IPS-18c (cell line): ENCODE data around the gene ZNF592.
"Not testable (repeated sequence)": the region's sequence is repeated elsewhere in the genome, so short reads cannot be mapped to it uniquely, and the experiment has no call there.

Experiments
- H3K4me3 ChIP-seq: 2 replicates; pipeline ENCODE4 v1.7.0; 2013; ENCODE audit warnings: low read depth, mild to moderate bottlenecking, low read length, moderate library complexity; ENCODE audit not compliant: insufficient read depth
- H3K9me3 ChIP-seq: one replicate; pipeline ENCODE4 v1.6.1; 2013; ENCODE audit warnings: mild to moderate bottlenecking, low read length, moderate library complexity; ENCODE audit not compliant: control insufficient read depth, insufficient read depth

Gene ZNF592

GRCh38 chr15:84737005-84737404 is 11.4 kb upstream of the ZNF592 start:
- Histone ChIP-seq H3K9me3 (no peaks in the 10 kb centered on the region), H3K4me3 (no peak overlapping the region)

GRCh38 chr15:84740691-84741090 is 7.7 kb upstream of the ZNF592 start:
- no peaks in the 10 kb centered on the region for H3K9me3 ChIP-seq
- no peak overlapping the region for H3K4me3 ChIP-seq

GRCh38 chr15:84741121-84741520 is 7.3 kb upstream of the ZNF592 start:
- no peaks in the 10 kb centered on the region for H3K9me3 ChIP-seq

GRCh38 chr15:84747416-84748273 is 747 bp upstream of the ZNF592 start:
- Histone ChIP-seq H3K4me3 (peak overlapping the region; percentile 59), H3K9me3 (no peaks in the 10 kb centered on the region)

More at GRCh38 chr15:84741121-84741520, 7.3 kb upstream of the ZNF592 start:
- no peak overlapping the region for H3K4me3 ChIP-seq

- Histone ChIP-seq H3K4me3 (peak overlapping the region; percentile 83), H3K9me3 (no peaks in the 10 kb centered on the region)
Observed at GRCh38 chr15:84749111-84749991, 959 bp downstream of the ZNF592 start.

GRCh38 chr15:84750583-84751092 is 2.2 kb downstream of the ZNF592 start:
- Histone ChIP-seq H3K9me3 (no peaks in the 10 kb centered on the region), H3K4me3 (no peak overlapping the region)

- not testable (repeated sequence) for H3K4me3 ChIP-seq, H3K9me3 ChIP-seq
Observed at GRCh38 chr15:84751721-84752120, 3.3 kb downstream of the ZNF592 start.

GRCh38 chr15:84752195-84752594 is 3.8 kb downstream of the ZNF592 start:
- H3K4me3 ChIP-seq = no peak overlapping the region
- H3K9me3 ChIP-seq = no peaks in the 10 kb centered on the region

- H3K4me3 ChIP-seq = no peak overlapping the region
Observed at GRCh38 chr15:84752700-84753099, 4.3 kb downstream of the ZNF592 start.

GRCh38 chr15:84754889-84755288 is 6.5 kb downstream of the ZNF592 start:
- not testable (repeated sequence) for H3K9me3 ChIP-seq, H3K4me3 ChIP-seq

More at GRCh38 chr15:84752700-84753099, 4.3 kb downstream of the ZNF592 start:
- no peaks in the 10 kb centered on the region for H3K9me3 ChIP-seq

- Histone ChIP-seq H3K9me3 (no peaks in the 10 kb centered on the region), H3K4me3 (no peak overlapping the region)
Observed at GRCh38 chr15:84755736-84756527, 7.5 kb downstream of the ZNF592 start.

GRCh38 chr15:84759018-84759417 is 10.6 kb downstream of the ZNF592 start:
- no peaks in the 10 kb centered on the region for H3K9me3 ChIP-seq
- no peak overlapping the region for H3K4me3 ChIP-seq

GRCh38 chr15:84760219-84760618 is 11.8 kb downstream of the ZNF592 start:
- Histone ChIP-seq H3K9me3 (no peaks in the 10 kb centered on the region), H3K4me3 (no peak overlapping the region)

GRCh38 chr15:84761607-84762131 is 13.3 kb downstream of the ZNF592 start:
- no peaks in the 10 kb centered on the region for H3K9me3 ChIP-seq
- H3K4me3 ChIP-seq = no peak overlapping the region

GRCh38 chr15:84762840-84763572 is 14.6 kb downstream of the ZNF592 start:
- H3K4me3 ChIP-seq = no peak overlapping the region

GRCh38 chr15:84764585-84764984 is 16.2 kb downstream of the ZNF592 start:
- Histone ChIP-seq H3K4me3 (no peak overlapping the region), H3K9me3 (no peaks in the 10 kb centered on the region)

More at GRCh38 chr15:84762840-84763572, 14.6 kb downstream of the ZNF592 start:
- H3K9me3 ChIP-seq = no peaks in the 10 kb centered on the region
